ENCODE data around the gene COL27A1.

The COL27A1 gene

DNA sequence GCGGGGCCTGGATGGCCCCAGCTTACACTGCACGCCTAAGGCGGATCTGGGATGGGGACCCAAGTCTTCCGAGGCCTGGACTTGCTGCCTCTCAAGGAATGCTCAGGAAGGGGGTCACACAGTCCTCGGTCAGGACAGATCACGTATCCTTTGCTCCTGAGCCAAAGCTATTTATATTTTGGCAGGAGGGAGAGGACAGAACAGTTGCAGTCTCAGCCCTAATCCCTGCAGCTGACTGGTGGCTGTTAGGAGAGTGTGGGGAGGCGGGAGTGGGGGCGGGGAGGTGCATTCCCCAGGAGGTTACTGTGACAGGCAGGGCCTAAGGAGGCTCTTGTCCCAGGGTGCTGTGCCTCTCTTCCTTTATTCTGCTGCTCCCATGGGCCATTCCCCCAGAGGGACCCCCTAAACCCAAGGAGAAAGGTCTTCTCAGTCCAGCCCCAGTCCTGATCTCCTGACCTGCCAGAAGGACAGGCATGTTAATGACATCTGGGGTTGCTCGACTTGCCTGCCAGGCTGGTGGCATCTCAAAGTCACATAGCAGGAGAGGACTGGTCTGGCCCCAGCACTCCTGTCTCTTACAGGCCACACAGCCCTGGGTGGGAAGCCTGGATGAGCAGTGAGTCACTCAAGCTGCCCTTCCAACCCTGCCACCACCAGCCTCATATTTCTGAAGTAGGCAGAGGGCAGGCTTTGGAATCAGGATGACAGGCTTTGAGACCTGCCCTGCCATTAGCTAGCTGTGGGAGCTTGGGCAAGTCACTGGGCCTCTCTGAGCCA, 51.9 kb downstream of the COL27A1 start:
- TF ChIP-seq, protein P1, sequence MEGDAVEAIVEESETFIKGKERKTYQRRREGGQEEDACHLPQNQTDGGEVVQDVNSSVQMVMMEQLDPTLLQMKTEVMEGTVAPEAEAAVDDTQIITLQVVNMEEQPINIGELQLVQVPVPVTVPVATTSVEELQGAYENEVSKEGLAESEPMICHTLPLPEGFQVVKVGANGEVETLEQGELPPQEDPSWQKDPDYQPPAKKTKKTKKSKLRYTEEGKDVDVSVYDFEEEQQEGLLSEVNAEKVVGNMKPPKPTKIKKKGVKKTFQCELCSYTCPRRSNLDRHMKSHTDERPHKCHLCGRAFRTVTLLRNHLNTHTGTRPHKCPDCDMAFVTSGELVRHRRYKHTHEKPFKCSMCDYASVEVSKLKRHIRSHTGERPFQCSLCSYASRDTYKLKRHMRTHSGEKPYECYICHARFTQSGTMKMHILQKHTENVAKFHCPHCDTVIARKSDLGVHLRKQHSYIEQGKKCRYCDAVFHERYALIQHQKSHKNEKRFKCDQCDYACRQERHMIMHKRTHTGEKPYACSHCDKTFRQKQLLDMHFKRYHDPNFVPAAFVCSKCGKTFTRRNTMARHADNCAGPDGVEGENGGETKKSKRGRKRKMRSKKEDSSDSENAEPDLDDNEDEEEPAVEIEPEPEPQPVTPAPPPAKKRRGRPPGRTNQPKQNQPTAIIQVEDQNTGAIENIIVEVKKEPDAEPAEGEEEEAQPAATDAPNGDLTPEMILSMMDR (IDR thresholded peaks at IDR 0.05; ENCODE audit: insufficient read depth, low read length, missing control alignments): no peak
- ChIA-PET POLR2A (no interaction called here), CTCF (interaction anchor here (1.0 to 2.3 kb wide), 6 partner anchors 10 to 101 kb away, joined by 3 to 7 read pairs (median 3); no protein-coding TSS in a partner anchor)
- DNase-seq (ENCODE audit: low read depth, low spot score): no peak
- H3K4me3 ChIP-seq (ENCODE audit: low read depth, low read length): no peak overlapping the region

DNA sequence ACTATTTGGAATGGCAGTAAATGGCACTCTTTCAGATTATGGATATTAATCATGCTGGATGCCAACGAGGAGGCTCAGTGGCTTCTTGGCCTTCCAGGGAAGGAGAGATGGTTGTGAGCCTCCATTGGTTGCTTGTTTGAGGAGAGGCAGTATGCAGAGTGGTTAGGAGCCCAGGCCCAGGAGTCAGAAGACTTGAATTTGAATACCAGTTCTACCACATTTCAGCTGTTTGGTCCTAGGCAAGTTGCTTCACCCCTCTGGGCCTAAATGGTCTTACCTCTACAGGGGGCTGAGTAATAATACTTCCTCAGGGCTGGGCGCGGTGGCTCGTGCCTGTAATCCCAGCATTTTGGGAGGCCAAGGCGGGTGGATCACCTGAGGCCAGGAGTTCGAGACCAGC, 52.5 kb downstream of the COL27A1 start:
- DNase-seq (ENCODE audit: low read depth, low spot score): no peak
- CTCF ChIA-PET: interaction anchor here (0.8 to 2.3 kb wide), 3 partner anchors 10 to 125 kb away, joined by 3 to 7 read pairs (median 3); no protein-coding TSS in a partner anchor
- TF ChIP-seq, protein P1 (IDR thresholded peaks at IDR 0.05; ENCODE audit: insufficient read depth, low read length, missing control alignments): no peak
- H3K4me3 ChIP-seq (ENCODE audit: low read depth, low read length): no peak overlapping the region
- POLR2A ChIA-PET: no interaction called here

DNA sequence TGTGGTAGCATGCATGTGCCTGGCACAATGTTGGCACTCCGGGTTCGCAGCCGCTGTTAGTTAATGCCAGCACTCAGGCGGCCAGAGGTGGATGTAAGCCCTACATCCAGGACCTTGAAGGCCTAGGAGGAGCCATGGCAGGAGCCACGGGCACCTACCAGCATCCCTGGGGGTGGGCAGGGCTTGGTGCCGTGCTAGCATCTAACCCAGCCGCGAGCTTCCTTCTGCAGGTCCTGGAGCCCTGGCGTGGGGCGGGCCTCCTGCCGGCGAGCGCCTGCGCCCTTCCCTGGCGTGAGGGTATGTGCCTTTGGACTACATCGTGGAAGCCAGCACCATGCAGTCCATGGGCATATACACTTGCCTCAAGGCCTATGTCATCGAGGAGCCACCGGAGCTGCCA, 53.8 kb downstream of the COL27A1 start:
- ChIA-PET CTCF (interaction anchor here (1.0 to 2.3 kb wide), 2 partner anchors 55 to 82 kb away, joined by 3 to 7 read pairs; no protein-coding TSS in a partner anchor), POLR2A (no interaction called here)
- H3K4me3 ChIP-seq (ENCODE audit: low read depth, low read length): no peak overlapping the region
- DNase-seq (ENCODE audit: low read depth, low spot score): no peak
- TF ChIP-seq, protein P1 (IDR thresholded peaks at IDR 0.05; ENCODE audit: insufficient read depth, low read length, missing control alignments): no peak

DNA sequence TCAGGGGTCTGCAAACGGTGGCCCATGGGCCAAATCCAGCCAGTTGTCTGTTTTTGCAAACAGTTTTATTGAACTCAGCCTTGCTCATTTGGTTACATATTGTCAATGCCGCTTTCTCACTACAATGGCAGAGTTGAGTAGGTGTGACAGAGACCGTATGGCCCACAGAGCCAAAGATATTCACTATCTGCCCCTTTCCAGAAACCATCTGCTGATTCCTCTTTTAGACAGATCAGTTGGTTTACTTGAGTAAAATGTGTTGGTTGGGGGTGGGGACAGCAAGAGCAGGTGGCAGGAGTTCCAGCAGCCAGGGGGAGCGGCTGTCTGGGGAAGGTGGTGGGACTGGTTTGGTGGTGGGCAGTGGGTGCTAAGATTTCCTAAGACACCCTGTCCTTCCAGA, 54.8 kb downstream of the COL27A1 start:
- CTCF ChIA-PET: no interaction called here
- DNase-seq (ENCODE audit: low read depth, low spot score): no peak
- POLR2A ChIA-PET: no interaction called here
- no peak overlapping the region for H3K4me3 ChIP-seq (ENCODE audit: low read depth, low read length)
- TF ChIP-seq, protein P1 (IDR thresholded peaks at IDR 0.05; ENCODE audit: insufficient read depth, low read length, missing control alignments): no peak

DNA sequence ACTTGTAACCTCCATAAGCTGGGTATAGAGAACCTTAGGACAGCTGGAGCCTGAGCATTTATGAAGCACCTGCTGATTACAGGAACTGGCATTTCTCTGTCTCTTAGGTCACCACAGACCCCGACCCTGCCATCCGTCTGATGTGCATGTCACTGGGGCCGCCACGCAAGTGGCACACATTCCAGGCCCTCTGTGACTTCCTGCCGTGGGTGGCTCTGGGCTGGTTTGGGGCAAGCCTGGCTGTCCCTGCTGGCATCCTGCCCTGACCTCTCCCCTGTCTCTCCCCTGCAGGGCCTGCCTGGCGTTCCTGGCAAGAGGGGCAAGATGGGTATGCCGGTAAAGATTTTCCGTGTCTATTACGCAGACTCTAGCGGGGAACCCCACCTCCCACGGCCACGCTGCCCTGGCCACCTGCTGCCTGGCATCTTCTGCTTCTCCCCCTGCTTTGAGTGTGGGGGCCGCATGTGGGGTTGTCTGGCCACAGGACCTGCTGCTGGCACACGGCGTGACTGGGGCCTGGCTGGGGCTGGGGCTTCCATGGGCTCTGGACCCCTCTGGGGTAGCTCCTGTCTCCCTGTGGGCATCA, 55.4 kb downstream of the COL27A1 start:
- POLR2A ChIA-PET: no interaction called here
- no peak for DNase-seq (ENCODE audit: low read depth, low spot score)
- TF ChIP-seq, protein P1 (IDR thresholded peaks at IDR 0.05; ENCODE audit: insufficient read depth, low read length, missing control alignments): no peak
- CTCF ChIA-PET: no interaction called here
- no peak overlapping the region for H3K4me3 ChIP-seq (ENCODE audit: low read depth, low read length)

DNA sequence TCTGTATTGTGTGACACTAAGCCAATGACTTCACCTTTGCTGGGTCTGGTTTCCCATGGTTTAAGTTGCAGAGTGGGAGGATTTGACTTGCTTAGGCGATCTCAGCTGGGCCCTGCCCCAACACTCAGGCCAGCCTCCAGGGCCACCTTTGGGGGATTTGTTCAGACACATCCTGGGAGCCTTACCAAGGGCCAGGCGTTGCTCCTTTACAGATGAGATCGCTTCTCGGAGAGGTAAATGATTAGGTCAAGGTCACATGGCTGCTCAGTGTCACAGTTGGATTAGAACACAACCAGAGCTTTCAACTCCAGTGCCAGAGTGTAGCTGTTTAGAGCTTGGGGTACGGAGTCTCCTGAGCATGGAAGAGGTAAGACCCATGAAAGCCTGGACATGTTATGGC, 57.5 kb downstream of the COL27A1 start:
- ChIA-PET CTCF (interaction anchor here (0.6 to 1.2 kb wide), 4 partner anchors 26 to 130 kb away, joined by 3 read pairs; no protein-coding TSS in a partner anchor), POLR2A (no interaction called here)
- H3K4me3 ChIP-seq (ENCODE audit: low read depth, low read length): no peak overlapping the region
- TF ChIP-seq, protein P1 (IDR thresholded peaks at IDR 0.05; ENCODE audit: insufficient read depth, low read length, missing control alignments): no peak
- DNase-seq (ENCODE audit: low read depth, low spot score): no peak
